ENCODE data around the gene CCDC120. TPM values are rescaled to one million over a fixed set of nuclear protein-coding genes. Genes with fewer than 3 reads are reported as not detected.

Gene CCDC120
- total RNA-seq, 1 experiment from 2014 or later = 5.3 TPM

DNA sequence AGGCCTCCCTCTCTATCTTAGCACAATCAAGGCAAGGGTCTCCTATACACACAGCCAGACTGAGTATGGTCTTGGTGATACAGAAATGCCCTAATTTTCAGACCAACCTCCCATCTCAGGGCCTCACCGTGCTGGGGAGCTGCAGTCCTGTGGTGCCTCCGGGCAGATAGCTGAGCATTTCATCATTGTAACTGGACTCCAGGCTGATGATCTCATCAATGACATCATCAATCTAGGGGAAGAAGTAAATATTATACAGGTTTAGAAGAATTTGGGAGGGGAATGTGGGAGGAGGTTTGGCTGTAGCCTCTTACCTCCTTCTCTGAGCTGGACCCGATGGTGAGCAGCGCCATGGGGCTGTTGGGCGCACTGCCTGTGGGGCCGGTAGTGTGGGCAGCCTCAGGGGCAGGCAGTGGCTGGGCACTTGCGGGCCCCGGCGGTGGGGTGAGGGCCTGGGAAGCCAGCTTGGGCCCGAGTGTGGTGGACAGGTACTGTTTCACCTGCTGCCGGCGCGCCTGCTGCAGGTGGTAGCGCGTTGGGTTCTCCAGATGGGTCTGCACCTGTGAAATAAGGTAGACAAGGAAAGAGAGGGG, 20.8 kb upstream of the CCDC120 start:
- Histone ChIP-seq H3K4me1 (ENCODE audit: insufficient read depth, low read length) (peaks cover 37% of the 10 kb centered on the region), H3K4me3 (ENCODE audit: low read length) (no peak overlapping the region), H3K27ac (ENCODE audit: low read length) (no peak overlapping the region), H3K9me2 (replicated peaks; ENCODE audit: low read length) (no peaks in the 10 kb centered on the region), H2AFZ (ENCODE audit: low read length) (no peak overlapping the region), H3K4me2 (ENCODE audit: low read length) (0 out of 2 replicates have a peak overlapping the region, but pooled peaks have one; percentile 6), H3K27me3 (ENCODE audit: low read length) (no peaks in the 10 kb centered on the region), H3K79me2 (ENCODE audit: low read length) (peaks cover 40% of the 10 kb centered on the region), H3K9me3 (ENCODE audit: low read length) (no peaks in the 10 kb centered on the region), H3K9ac (ENCODE audit: low read length) (no peak overlapping the region), H3K36me3 (ENCODE audit: low read depth, low read length) (peaks cover 30% of the 10 kb centered on the region), H3F3A (ENCODE audit: low read length, unreplicated experiment) (no peaks in the 10 kb centered on the region), H4K20me1 (ENCODE audit: low read length) (no peaks in the 10 kb centered on the region)
- ATAC-seq = no peak
- peak; percentile 28 for DNase-seq
- no TSS peak for BruUV-seq (replicated peaks)
- ChIA-PET POLR2A (ENCODE audit: unreplicated experiment) (no interaction called here), CTCF (no interaction called here)
- TF ChIP-seq EZH2 (IDR thresholded peaks at IDR 0.05; ENCODE audit: low read length, unreplicated experiment) (no peak), EZH2phosphoT487 (IDR thresholded peaks at IDR 0.05; ENCODE audit: borderline replicate concordance, low read length) (no peak)
- TF ChIP-seq, protein P1, sequence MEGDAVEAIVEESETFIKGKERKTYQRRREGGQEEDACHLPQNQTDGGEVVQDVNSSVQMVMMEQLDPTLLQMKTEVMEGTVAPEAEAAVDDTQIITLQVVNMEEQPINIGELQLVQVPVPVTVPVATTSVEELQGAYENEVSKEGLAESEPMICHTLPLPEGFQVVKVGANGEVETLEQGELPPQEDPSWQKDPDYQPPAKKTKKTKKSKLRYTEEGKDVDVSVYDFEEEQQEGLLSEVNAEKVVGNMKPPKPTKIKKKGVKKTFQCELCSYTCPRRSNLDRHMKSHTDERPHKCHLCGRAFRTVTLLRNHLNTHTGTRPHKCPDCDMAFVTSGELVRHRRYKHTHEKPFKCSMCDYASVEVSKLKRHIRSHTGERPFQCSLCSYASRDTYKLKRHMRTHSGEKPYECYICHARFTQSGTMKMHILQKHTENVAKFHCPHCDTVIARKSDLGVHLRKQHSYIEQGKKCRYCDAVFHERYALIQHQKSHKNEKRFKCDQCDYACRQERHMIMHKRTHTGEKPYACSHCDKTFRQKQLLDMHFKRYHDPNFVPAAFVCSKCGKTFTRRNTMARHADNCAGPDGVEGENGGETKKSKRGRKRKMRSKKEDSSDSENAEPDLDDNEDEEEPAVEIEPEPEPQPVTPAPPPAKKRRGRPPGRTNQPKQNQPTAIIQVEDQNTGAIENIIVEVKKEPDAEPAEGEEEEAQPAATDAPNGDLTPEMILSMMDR (conservative IDR thresholded peaks at IDR 0.05; ENCODE audit: low read depth, low read length) = no peak
- intact Hi-C loops (cut with micrococcal nuclease) = no loop called here

DNA sequence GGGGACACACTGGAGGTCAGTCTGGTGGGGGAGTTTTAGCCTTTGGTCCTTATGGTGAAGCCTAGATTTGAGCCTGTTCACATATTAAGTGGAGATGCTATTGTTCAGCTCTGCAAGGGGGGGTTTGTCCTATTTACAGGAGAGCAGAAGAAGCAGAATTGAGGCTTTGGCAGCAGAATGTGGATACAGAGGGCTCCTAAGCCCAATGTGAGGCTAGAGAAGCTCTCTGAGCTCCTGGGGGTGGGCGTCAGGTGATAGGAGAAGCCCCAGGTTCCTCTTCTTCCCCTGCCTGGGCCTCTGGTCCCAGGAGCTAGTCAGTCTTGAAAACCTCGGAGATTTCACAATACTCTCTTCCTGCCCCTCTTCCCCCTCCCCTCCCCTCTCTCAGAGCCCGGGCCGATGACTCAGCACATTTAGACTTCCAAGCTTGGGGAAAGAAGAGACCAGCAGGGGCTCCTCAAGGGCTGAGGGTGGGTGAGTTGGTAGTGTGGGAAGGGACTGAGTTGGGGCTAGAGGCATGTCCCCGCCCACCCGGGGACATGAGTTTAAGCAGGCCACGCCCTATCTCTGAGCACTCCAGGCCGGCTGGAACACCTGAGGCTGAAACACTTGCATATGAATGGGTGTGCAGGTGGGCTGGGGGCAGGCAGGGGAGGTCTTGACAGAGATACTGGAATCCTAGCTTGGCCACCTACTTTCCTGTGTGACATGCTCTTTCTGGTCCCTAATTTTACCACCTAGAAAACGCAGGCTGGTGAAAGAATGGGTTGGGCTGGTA, 19.0 kb upstream of the CCDC120 start:
- POLR2A ChIA-PET (ENCODE audit: unreplicated experiment) = interaction anchor here (0.6 kb wide), 2 partner anchors 36 to 1019 kb away, joined by 3 to 9 read pairs; no protein-coding TSS in a partner anchor
- ATAC-seq = peak; percentile 28

More for the DNA sequence above, 19.0 kb upstream of the CCDC120 start:
- H3K79me2 ChIP-seq (ENCODE audit: low read length) = peaks cover 41% of the 10 kb centered on the region
- peak; percentile 95 for DNase-seq
- no peaks in the 10 kb centered on the region for H3K9me3 ChIP-seq (ENCODE audit: low read length)
- intact Hi-C loops (cut with micrococcal nuclease) = loop anchor here (5.0 kb wide), 2 partner anchors 123 to 142 kb away; partner anchors contain the start of genes MAGIX, PQBP1 and TIMM17B
- peak overlapping the region; percentile 84 for H3K27ac ChIP-seq (ENCODE audit: low read length)
- no peaks in the 10 kb centered on the region for H3K27me3 ChIP-seq (ENCODE audit: low read length)
- H4K20me1 ChIP-seq (ENCODE audit: low read length) = no peaks in the 10 kb centered on the region
- H3K36me3 ChIP-seq (ENCODE audit: low read depth, low read length) = peaks cover 14% of the 10 kb centered on the region
- TF ChIP-seq EZH2 (IDR thresholded peaks at IDR 0.05; ENCODE audit: low read length, unreplicated experiment) (no peak), EZH2phosphoT487 (IDR thresholded peaks at IDR 0.05; ENCODE audit: borderline replicate concordance, low read length) (no peak)
- TF ChIP-seq, protein P1 (conservative IDR thresholded peaks at IDR 0.05; ENCODE audit: low read depth, low read length) = no peak; the same call in 1 of the 2 replicates
- H3K4me3 ChIP-seq (ENCODE audit: low read length) = peak overlapping the region; percentile 96
- H3K4me1 ChIP-seq (ENCODE audit: insufficient read depth, low read length) = peaks cover 42% of the 10 kb centered on the region
- CTCF ChIA-PET = no interaction called here
- H3K4me2 ChIP-seq (ENCODE audit: low read length) = peak overlapping the region; percentile 91
- no TSS peak for BruUV-seq (replicated peaks)
- no peak overlapping the region for H2AFZ ChIP-seq (ENCODE audit: low read length)
- H3F3A ChIP-seq (ENCODE audit: low read length, unreplicated experiment) = no peaks in the 10 kb centered on the region
- H3K9me2 ChIP-seq (replicated peaks; ENCODE audit: low read length) = no peaks in the 10 kb centered on the region
- peak overlapping the region; percentile 49 for H3K9ac ChIP-seq (ENCODE audit: low read length)

All from PC-3 (cell line).